ENCODE measurements around the gene PAX2. TPM values are rescaled to one million over a fixed set of nuclear protein-coding genes. Genes with fewer than 3 reads are reported as not detected.

Gene PAX2
- total and polyA plus RNA-seq, 12 donors, result 0.07 to 0.25 (median 0.10) TPM; not detected in 8

DNA sequence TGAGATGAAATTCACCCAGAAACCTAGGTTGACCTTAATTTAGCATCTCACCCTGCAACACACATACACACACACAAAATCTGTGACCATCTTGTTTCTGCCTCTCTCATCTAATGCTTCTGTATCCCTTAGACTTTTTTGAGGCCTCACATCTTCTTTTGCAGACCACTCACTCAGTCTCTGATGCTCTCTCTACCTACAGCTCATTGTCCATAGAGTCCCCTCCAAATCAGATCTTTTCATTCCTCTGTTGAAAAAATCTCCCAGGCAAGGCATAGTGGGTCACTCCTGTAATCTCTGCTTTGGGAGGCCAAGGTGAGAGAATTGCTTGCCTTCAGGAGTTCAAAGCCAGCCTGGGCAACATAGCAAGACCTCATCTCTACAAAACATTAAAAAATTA is 17.6 kb upstream of the PAX2 start:
- H3K4me1 ChIP-seq (replicated peaks in 1 of 2), result peaks cover 11 to 23% of the 10 kb centered on the region in 2 donors
- no peak overlapping the region for H3K4me3 ChIP-seq
- H3K27me3 ChIP-seq, result peaks cover 93% of the 10 kb centered on the region
- H3K27ac ChIP-seq, result no peak overlapping the region
- no peaks in the 10 kb centered on the region for H3K9me3 ChIP-seq (replicated peaks in 1 of 3)
- DNase-seq, result no peak
- intact Hi-C loops (cut with DNase I), result no loop called here
- TF ChIP-seq POLR2A (IDR thresholded peaks at IDR 0.05), result no peak
- TF ChIP-seq, protein P1, sequence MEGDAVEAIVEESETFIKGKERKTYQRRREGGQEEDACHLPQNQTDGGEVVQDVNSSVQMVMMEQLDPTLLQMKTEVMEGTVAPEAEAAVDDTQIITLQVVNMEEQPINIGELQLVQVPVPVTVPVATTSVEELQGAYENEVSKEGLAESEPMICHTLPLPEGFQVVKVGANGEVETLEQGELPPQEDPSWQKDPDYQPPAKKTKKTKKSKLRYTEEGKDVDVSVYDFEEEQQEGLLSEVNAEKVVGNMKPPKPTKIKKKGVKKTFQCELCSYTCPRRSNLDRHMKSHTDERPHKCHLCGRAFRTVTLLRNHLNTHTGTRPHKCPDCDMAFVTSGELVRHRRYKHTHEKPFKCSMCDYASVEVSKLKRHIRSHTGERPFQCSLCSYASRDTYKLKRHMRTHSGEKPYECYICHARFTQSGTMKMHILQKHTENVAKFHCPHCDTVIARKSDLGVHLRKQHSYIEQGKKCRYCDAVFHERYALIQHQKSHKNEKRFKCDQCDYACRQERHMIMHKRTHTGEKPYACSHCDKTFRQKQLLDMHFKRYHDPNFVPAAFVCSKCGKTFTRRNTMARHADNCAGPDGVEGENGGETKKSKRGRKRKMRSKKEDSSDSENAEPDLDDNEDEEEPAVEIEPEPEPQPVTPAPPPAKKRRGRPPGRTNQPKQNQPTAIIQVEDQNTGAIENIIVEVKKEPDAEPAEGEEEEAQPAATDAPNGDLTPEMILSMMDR (IDR thresholded peaks at IDR 0.05), result no peak
- no peaks in the 10 kb centered on the region for H3K36me3 ChIP-seq (replicated peaks in 1 of 2)

DNA sequence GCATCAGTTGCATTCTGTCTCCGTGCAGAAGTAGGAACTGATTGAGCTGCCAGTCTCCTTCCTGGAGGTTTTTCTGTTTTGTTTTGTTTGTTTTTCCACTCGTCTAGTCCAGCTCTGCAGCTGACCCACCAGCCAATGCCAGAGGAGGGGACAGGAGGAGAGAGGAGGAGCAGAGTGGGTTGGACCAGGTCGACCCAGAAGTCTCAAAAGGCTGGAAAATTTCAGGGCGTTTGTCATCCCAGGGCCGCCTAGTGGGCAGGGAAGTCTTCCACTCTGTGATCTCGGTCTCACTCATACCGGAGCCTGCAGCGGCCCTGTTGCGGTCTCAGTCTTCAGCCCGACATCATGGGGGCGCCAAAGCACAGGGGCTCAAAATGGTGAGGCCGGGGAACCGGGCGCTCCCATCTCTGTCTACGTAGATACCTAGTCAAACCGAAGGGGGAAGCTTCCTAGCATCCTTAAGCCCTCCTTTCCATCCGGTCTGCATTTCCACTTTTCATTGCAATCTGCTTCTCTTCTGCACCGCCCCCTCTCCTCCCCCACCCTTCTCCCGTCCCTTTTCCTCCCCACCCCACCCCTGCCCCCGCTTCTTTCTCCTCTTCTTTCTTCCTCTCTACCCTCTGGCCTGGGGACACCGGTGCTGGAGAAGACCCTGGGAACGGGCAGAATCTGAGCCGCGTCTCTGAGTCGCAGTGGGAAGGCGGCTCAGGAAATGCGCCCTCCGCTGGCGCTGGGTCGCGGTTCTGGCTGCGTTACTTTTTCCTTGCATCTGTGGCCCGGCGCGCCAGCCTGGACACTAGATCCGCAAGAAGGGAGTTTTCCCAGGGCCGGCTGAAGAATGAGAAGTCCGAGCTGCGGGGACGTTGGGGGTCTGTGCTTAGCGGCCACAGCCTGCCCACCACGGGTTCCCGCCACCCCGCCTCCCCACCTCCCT is 16.2 kb upstream of the PAX2 start:
- intact Hi-C loops (cut with DNase I), result no loop called here
- Histone ChIP-seq H3K4me1 (replicated peaks in 1 of 2) (peaks cover 11 to 19% of the 10 kb centered on the region in 2 donors), H3K36me3 (replicated peaks in 1 of 2) (no peaks in the 10 kb centered on the region), H3K4me3 (peak overlapping the region in 1 of 4 donors; percentile 31), H3K27me3 (peaks cover 94% of the 10 kb centered on the region), H3K27ac (peak overlapping the region in 1 of 5 donors; percentile 40), H3K9me3 (replicated peaks in 1 of 3) (no peaks in the 10 kb centered on the region)
- DNase-seq, result peak; percentile 32 to 58 (median 51)
- 1 to 4% (median 2%) methylated on average over 28 to 44 of the region's 44 CpGs for WGBS, 4 donors
- TF ChIP-seq, protein P1 (IDR thresholded peaks at IDR 0.05), result peak; percentile 9 to 38 (median 22)
- TF ChIP-seq POLR2A (IDR thresholded peaks at IDR 0.05), result no peak

GRCh38 chr10:100729862-100730724 is 15.3 kb upstream of the PAX2 start:
- H3K27ac ChIP-seq, result no peak overlapping the region
- peak overlapping the region in 1 of 4 donors; percentile 32 for H3K4me3 ChIP-seq
- peaks cover 94% of the 10 kb centered on the region for H3K27me3 ChIP-seq
- H3K36me3 ChIP-seq (replicated peaks in 1 of 2), result no peaks in the 10 kb centered on the region
- intact Hi-C loops (cut with DNase I), result no loop called here
- H3K4me1 ChIP-seq (replicated peaks in 1 of 2), result peaks cover 11 to 19% of the 10 kb centered on the region in 2 donors
- no peak for DNase-seq
- WGBS, 4 donors, result 3 to 6% (median 4%) methylated on average over 54 to 68 of the region's 68 CpGs
- TF ChIP-seq, protein P1 (IDR thresholded peaks at IDR 0.05), result no peak
- TF ChIP-seq POLR2A (IDR thresholded peaks at IDR 0.05), result no peak
- no peaks in the 10 kb centered on the region for H3K9me3 ChIP-seq (replicated peaks in 1 of 3)

Measured in adrenal gland (tissue), 12 donors.